Smooth muscle cell (in vitro differentiated cells): ENCODE results near the gene MRTFB. TPM values are rescaled to one million over a fixed set of nuclear protein-coding genes. Genes with fewer than 3 reads are reported as not detected.

ENCODE experiments used
- DNase-seq: peaks from one replicate; lab custom pipeline; 2025; ENCODE audit not compliant: unreplicated experiment; lab: John Stamatoyannopoulos, UW
- H2AFZ ChIP-seq: fragments of 200-600 bp; sonication (generic); 2 replicates; pipeline ENCODE4 v1.6.0; 2016; ENCODE audit warnings: antibody characterized with exemption, low read depth, mild to moderate bottlenecking
- H3F3A ChIP-seq: fragments of 200-600 bp; sonication (generic); 2 replicates; pipeline ENCODE4 v1.6.0; 2017; ENCODE audit warnings: antibody characterized with exemption, low read depth
- H3K27ac ChIP-seq: fragments of 200-600 bp; sonication (generic); 2 replicates; pipeline ENCODE4 v1.5.1; 2016; ENCODE audit warnings: low read depth, mild to moderate bottlenecking
- H3K27me3 ChIP-seq: fragments of 200-600 bp; sonication (generic); 2 replicates; pipeline ENCODE4 v1.6.1; 2016; ENCODE audit warnings: low read depth, mild to moderate bottlenecking
- H3K36me3 ChIP-seq: fragments of 200-600 bp; sonication (generic); 2 replicates; pipeline ENCODE4 v1.5.1; 2016; ENCODE audit warnings: low read depth
- H3K4me1 ChIP-seq: fragments of 200-600 bp; sonication (generic); 2 replicates; pipeline ENCODE4 v1.5.1; 2016; ENCODE audit warnings: low read depth
- H3K4me2 ChIP-seq: fragments of 200-600 bp; sonication (generic); 2 replicates; pipeline ENCODE4 v1.6.0; 2016; ENCODE audit warnings: mild to moderate bottlenecking
- H3K4me3 ChIP-seq: fragments of 200-600 bp; sonication (generic); 2 replicates; pipeline ENCODE4 v1.5.1; 2016; ENCODE audit warnings: mild to moderate bottlenecking
- H3K79me2 ChIP-seq: fragments of 200-600 bp; sonication (generic); 2 replicates; pipeline ENCODE4 v1.6.0; 2016; ENCODE audit warnings: low read depth, mild to moderate bottlenecking
- H3K9ac ChIP-seq: fragments of 200-600 bp; sonication (generic); 2 replicates; pipeline ENCODE4 v1.6.0; 2016; ENCODE audit warnings: low read depth
- H3K9me3 ChIP-seq: fragments of 200-600 bp; sonication (generic); replicated peaks from 2 replicates; pipeline ENCODE4 v1.5.1; 2016; ENCODE audit warnings: low read depth
- H4K20me1 ChIP-seq: fragments of 200-600 bp; sonication (generic); 2 replicates; pipeline ENCODE4 v1.6.0; 2016; ENCODE audit warnings: low read depth
- WGBS: methylation state at CpG from one replicate; pipeline ENCODE4 v1.1.7; 2016; ENCODE audit warnings: low lambda C conversion rate; 5-methylcytosine and 5-hydroxymethylcytosine counted together
- polyA plus RNA-seq: library from polyadenylated mRNA; unstranded; fragments of >200 nt; fragmentation: Nextera tagmentation; extraction: Ambion mirVana; gene quantifications from 2 replicates; pipeline ENCODE4 v1.2.1, GENCODE V29; 2016
- total RNA-seq: library from RNA; depleted of rRNA; stranded (reverse); fragments of >200 nt; gene quantifications from 2 replicates; pipeline ENCODE4 v1.2.3, GENCODE V29; 2014
- TF ChIP-seq, protein P1 (sequence below): fragments of 200-600 bp; sonication (generic); IDR thresholded peaks from 2 replicates; pipeline ENCODE4 v1.5.1; 2017; ENCODE audit warnings: borderline replicate concordance, mild to moderate bottlenecking, antibody characterized with exemption; ENCODE audit not compliant: insufficient read depth, poor library complexity, severe bottlenecking

Gene MRTFB
- total and polyA plus RNA-seq, 2 experiments from 2014 or later: 6.8 to 22.6 TPM

DNA sequence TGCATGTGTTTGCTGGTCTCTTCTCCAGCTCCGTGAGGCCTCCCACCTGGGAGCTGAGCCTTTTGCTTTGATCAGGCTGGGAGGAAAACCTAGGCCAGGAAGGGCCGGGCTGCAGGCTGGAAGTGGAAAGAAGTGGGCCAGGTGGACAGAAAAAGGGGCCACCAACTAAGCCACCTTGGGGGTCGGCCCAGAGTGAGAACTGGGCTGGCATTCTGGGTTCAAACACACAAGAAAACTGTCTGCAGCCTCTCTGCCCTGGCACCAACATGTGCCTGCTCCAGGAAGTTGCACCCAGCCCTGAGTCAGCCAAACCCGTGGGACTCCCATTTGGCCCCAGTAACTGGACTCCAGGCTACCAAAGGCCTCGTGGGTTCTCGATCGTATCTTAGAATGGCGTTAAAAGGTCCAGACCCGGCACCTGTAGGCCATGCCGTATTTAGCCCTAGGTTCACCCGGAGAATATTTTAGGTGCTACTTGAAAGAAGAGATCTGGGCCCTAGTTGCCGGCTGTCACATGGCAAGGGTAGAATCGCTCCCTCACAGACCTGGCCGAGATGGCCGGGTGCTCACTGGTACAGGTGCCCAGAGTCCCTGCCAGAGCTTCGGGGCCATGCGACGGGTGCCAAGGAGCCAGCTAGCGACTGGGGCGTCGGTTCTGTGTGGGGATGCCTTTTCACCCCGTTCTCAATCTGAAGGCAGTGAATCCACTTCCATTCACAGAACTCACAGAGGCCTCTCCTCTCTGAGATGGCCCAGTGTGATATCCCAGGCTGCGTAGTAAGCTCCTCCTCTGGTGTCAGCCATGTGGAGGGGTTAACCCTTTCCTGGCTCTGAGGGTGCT is 236.6 kb downstream of the MRTFB start:
- Histone ChIP-seq H3K36me3 (no peaks in the 10 kb centered on the region), H3F3A (no peaks in the 10 kb centered on the region), H2AFZ (no peak overlapping the region), H3K4me1 (peaks cover 52% of the 10 kb centered on the region), H3K27ac (peak overlapping the region; percentile 82), H3K9ac (no peak overlapping the region), H3K27me3 (no peaks in the 10 kb centered on the region), H3K4me3 (no peak overlapping the region), H3K4me2 (peak overlapping the region; percentile 99), H3K79me2 (peaks cover 83% of the 10 kb centered on the region), H3K9me3 (no peaks in the 10 kb centered on the region), H4K20me1 (peaks cover 87% of the 10 kb centered on the region)
- WGBS: 70% methylated on average over 23 of the region's 23 CpGs
- no peak for DNase-seq
- TF ChIP-seq, protein P1, sequence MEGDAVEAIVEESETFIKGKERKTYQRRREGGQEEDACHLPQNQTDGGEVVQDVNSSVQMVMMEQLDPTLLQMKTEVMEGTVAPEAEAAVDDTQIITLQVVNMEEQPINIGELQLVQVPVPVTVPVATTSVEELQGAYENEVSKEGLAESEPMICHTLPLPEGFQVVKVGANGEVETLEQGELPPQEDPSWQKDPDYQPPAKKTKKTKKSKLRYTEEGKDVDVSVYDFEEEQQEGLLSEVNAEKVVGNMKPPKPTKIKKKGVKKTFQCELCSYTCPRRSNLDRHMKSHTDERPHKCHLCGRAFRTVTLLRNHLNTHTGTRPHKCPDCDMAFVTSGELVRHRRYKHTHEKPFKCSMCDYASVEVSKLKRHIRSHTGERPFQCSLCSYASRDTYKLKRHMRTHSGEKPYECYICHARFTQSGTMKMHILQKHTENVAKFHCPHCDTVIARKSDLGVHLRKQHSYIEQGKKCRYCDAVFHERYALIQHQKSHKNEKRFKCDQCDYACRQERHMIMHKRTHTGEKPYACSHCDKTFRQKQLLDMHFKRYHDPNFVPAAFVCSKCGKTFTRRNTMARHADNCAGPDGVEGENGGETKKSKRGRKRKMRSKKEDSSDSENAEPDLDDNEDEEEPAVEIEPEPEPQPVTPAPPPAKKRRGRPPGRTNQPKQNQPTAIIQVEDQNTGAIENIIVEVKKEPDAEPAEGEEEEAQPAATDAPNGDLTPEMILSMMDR: no peak

DNA sequence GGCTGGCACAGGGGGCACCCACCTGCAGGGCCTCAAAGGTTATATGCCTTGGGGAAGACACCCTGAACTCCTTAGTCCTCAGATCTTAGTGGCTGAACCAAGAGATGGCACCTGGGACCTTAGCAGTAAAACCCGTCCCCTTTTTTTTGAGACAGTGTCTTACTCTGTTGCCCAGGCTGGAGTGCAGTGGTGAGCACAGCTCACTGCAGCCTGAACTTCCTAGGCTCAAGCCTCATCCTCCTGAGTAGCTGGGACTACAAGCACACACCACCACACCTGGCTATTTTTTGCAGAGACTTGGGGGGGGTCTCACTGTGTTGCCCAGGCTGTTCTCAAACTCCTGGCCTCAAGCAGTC is 237.2 kb downstream of the MRTFB start:
- no peak overlapping the region for H2AFZ ChIP-seq
- H3K9ac ChIP-seq: peak overlapping the region; percentile 55
- TF ChIP-seq, protein P1: no peak
- H3K4me1 ChIP-seq: peaks cover 52% of the 10 kb centered on the region
- 93% methylated on average over 1 of the region's 1 CpG for WGBS
- H3K79me2 ChIP-seq: peaks cover 83% of the 10 kb centered on the region
- peaks cover 92% of the 10 kb centered on the region for H4K20me1 ChIP-seq
- no peaks in the 10 kb centered on the region for H3K27me3 ChIP-seq
- H3K4me3 ChIP-seq: no peak overlapping the region
- no peaks in the 10 kb centered on the region for H3K36me3 ChIP-seq
- peak overlapping the region; percentile 99 for H3K4me2 ChIP-seq
- no peaks in the 10 kb centered on the region for H3K9me3 ChIP-seq
- DNase-seq: no peak
- peak overlapping the region; percentile 82 for H3K27ac ChIP-seq
- H3F3A ChIP-seq: no peaks in the 10 kb centered on the region

DNA sequence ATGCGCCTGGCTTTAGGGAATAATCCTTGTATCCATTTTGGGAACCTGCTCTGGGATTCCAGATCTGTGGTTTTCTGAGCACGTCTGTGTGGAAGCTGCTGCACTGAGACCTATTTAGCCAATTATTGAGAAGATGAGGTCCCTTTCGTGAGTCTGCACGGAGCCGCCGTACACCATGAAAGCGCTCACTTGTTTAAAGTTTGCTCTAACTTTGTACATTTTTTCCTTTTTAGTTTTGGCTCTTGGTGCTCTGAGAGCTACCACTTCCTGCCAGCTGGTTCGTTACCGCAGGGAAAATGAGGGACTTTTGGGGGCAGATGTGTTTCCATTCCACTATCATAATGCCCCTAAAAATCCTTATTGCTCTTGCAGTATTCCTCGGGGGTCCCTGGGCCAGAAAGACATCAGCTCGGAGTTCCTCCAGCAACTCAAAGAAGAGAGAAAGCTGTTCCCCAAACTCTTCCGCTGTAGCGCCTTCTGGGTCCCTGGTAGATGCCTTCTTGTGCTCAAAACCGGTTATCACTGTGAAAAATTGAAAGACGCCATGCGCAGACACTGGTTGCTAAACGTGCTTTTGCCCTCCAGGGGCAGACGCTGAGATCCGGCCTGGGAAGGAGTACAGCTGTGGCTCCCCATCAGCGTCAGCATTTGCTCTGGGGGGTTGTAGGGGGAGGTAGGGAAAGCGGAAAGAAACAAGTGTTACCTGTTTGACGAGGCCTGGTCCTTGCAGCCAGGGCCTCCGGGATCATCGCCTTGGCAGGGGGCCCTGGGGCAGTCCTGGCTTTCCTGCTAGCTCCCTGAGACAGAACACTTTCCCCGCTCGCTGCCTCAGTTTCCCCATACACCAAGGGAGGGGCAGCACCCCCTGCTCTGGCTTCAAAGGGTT is 238.1 kb downstream of the MRTFB start:
- Histone ChIP-seq H3K4me2 (peak overlapping the region; percentile 99), H3K9ac (peak overlapping the region; percentile 55), H2AFZ (peak overlapping the region; percentile 12), H3K27ac (peak overlapping the region; percentile 82), H3K4me3 (no peak overlapping the region), H3K9me3 (no peaks in the 10 kb centered on the region), H3K27me3 (no peaks in the 10 kb centered on the region), H3K36me3 (no peaks in the 10 kb centered on the region), H3K79me2 (peaks cover 83% of the 10 kb centered on the region), H3F3A (no peaks in the 10 kb centered on the region), H3K4me1 (peaks cover 51% of the 10 kb centered on the region), H4K20me1 (peaks cover 92% of the 10 kb centered on the region)
- DNase-seq: no peak
- WGBS: 34% methylated on average over 26 of the region's 26 CpGs
- TF ChIP-seq, protein P1: no peak
